Choroid plexus epithelial cell (primary cell): ENCODE results near the gene ZNF865.

Experiments
- DNase-seq: peaks from one replicate; pipeline ENCODE4 v3.0.0-alpha.2; 2010; ENCODE audit warnings: low read depth
- H3K4me3 ChIP-seq: 2 replicates; pipeline ENCODE4 v1.5.1; 2011; ENCODE audit warnings: low read depth, mild to moderate bottlenecking, control low read depth, low read length, moderate library complexity
- TF ChIP-seq, protein P1 (sequence below): conservative IDR thresholded peaks from 2 replicates; pipeline ENCODE4 v1.5.1; 2011; ENCODE audit warnings: low read depth, mild to moderate bottlenecking, control low read depth, inconsistent platforms, low read length, moderate library complexity

Gene ZNF865

DNA sequence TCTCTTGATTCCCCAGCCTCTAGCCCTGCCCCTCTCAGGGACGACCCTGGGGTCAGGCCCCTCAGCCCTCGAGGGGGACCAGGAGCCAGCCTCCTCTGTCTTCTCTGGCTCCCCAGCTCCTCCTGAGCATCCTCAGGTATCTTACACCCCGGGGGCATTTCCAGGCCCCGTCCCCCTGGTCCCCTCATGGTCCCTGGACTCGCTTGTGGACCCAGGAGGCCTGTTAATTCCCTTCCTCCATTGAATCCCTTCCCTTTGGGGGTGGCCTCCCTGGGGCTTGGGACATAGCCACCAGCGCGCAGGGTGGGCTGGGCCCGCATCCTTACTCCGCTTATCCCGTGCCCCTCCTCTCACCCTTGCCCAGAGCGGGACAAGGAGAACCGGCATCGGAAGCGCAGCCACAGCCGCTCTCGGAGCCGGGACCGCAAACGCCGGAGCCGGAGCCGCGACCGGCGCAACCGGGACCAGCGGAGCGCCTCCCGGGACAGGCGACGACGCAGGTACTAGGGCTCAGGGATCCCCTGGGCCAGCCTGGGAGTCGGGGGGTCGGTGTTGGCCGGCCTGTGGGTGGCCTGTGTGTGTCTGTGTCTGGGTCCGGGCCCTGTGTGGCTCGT, 53.5 kb downstream of the ZNF865 start:
- H3K4me3 ChIP-seq, result no peak overlapping the region
- TF ChIP-seq, protein P1, sequence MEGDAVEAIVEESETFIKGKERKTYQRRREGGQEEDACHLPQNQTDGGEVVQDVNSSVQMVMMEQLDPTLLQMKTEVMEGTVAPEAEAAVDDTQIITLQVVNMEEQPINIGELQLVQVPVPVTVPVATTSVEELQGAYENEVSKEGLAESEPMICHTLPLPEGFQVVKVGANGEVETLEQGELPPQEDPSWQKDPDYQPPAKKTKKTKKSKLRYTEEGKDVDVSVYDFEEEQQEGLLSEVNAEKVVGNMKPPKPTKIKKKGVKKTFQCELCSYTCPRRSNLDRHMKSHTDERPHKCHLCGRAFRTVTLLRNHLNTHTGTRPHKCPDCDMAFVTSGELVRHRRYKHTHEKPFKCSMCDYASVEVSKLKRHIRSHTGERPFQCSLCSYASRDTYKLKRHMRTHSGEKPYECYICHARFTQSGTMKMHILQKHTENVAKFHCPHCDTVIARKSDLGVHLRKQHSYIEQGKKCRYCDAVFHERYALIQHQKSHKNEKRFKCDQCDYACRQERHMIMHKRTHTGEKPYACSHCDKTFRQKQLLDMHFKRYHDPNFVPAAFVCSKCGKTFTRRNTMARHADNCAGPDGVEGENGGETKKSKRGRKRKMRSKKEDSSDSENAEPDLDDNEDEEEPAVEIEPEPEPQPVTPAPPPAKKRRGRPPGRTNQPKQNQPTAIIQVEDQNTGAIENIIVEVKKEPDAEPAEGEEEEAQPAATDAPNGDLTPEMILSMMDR, result no peak
- DNase-seq, result no peak

DNA sequence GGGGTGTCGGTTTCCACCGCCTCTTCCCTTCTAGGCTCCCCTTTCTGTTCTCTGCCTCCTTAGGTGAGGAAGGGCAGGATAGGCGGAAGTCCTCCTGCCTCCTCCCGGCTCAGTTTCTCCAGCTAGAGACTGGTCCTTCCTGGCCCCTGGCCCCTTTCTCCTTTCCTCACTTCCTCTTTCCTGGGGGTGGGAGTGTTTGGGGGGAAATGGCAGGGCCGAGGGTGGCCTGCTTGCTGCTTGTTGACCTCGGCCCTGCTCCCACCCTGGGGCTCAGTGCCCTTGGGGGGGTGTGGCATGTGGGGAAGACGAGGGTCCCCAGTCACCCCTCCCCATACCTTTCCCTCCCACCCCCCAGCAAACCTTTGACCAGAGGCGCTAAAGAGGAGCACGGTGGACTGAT, 54.4 kb downstream of the ZNF865 start:
- DNase-seq, result no peak
- no peak overlapping the region for H3K4me3 ChIP-seq
- TF ChIP-seq, protein P1, result no peak

DNA sequence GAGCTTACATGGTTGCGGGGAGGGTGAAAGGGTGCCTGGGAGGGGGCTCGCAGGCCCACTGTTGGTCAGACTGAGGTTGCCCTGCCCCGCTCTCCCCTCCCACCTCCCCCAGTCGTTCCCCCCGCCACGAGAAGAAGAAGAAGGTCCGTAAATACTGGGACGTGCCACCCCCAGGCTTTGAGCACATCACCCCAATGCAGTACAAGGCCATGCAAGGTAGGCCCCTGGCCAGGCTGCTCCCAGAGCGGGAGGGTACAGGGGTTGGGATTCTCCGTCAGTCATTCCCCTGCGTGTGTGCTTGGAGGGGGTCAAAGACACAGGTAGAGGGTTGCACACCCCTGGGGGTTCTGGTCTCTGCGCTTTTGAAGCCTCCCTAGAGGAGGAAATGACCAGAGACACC, 55.0 kb downstream of the ZNF865 start:
- TF ChIP-seq, protein P1, result no peak
- no peak for DNase-seq
- no peak overlapping the region for H3K4me3 ChIP-seq

DNA sequence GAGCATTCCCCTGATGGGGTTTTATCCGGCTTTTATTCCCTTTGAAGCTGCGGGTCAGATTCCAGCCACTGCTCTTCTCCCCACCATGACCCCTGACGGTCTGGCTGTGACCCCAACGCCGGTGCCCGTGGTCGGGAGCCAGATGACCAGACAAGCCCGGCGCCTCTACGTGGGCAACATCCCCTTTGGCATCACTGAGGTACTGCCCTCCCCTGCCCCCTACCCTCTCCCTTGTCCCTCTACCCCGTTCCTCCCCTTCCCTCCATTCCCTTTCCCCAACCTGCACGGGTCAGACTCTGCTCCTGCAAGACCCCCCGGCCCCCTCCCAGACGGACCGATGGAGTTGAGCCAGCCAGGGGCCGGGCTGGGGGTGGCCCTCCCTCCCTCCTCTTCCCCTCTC, 55.5 kb downstream of the ZNF865 start:
- no peak overlapping the region for H3K4me3 ChIP-seq
- DNase-seq, result no peak
- TF ChIP-seq, protein P1, result no peak

DNA sequence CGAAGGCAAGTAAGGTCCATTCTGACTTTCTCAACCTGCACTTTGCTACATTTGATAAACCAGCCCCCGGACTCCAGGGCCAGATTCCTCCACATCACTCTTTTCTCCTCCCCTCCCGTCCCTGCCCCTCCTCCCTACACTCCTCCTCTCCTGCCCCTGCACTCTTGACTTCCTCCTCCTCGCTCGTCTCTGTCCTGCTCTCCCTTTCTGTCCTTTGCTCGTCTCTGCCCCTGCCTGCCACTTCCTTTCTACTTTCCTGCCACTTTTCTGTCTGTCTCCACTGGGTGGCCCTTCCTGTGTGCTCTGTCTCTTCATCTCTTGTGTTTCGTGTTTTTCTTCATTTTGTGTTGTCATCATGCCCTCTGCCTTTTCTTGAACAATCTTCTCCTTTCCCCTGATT, 56.4 kb downstream of the ZNF865 start:
- TF ChIP-seq, protein P1, result no peak
- no peak for DNase-seq
- no peak overlapping the region for H3K4me3 ChIP-seq

DNA sequence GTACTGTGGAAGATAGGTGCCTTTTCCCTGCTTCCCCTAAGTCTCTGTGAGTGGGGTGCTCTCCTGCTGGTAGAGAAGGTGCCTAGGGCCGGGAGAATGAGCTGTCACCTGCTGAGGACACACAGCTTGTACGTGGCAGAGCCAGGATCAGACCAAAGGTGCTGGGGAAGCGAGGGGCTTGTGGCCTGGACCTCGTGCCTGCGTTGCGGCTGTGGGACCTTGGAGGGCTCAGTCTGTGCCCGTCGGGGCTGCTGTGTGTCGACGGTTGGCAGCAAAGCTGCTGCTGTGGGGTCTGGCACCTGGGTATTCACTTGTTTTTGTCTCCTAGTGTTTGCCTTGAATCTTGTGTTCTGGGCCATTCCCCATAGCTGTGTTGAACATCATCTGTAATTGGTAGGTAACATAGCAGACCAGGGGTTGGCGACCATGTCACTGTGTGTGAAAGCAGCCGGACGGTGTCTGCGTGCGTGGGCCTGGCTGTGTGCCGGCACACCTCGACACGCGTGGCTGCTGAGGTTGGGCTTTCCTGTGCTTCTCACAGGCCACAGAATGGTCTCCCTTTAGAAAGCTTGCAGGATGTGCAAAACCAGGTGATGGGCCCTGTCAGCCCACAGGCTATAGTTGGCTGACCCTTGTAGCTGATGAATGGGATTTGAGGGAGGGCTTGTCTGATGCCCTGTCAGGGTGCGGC, 58.5 kb downstream of the ZNF865 start:
- TF ChIP-seq, protein P1, result no peak
- DNase-seq, result no peak
- no peak overlapping the region for H3K4me3 ChIP-seq
